D721Med (cell line): Measurements from ENCODE around the gene KPNA3.

Experiments used
- DNase-seq: peaks from one replicate; pipeline ENCODE4 v3.0.0; 2011; ENCODE audit warnings: low spot score; ENCODE audit not compliant: insufficient read length
- FAIRE-seq: peaks from 2 replicates; lab custom pipeline; 2011; peaks lifted over from hg19 to GRCh38; lab: Jason Lieb, UNC
- CTCF ChIP-seq: IDR thresholded peaks from 2 replicates; pipeline ENCODE4 v1.5.1; 2012; ENCODE audit warnings: mild to moderate bottlenecking, control low read depth; ENCODE audit not compliant: insufficient read depth; ENCODE audit errors: missing control alignments

The KPNA3 gene

GRCh38 chr13:49694446-49694845, 98.0 kb downstream of the KPNA3 start:
- FAIRE-seq, result no peak
- DNase-seq, result no peak
- no peak for TF ChIP-seq CTCF

- DNase-seq, result no peak
- no peak for TF ChIP-seq CTCF
- no peak for FAIRE-seq
Measured at GRCh38 chr13:49693877-49694276, 98.6 kb downstream of the KPNA3 start.

- TF ChIP-seq CTCF, result no peak
- FAIRE-seq, result no peak
- no peak for DNase-seq
Measured at GRCh38 chr13:49693191-49693733, 99.2 kb downstream of the KPNA3 start.

DNA sequence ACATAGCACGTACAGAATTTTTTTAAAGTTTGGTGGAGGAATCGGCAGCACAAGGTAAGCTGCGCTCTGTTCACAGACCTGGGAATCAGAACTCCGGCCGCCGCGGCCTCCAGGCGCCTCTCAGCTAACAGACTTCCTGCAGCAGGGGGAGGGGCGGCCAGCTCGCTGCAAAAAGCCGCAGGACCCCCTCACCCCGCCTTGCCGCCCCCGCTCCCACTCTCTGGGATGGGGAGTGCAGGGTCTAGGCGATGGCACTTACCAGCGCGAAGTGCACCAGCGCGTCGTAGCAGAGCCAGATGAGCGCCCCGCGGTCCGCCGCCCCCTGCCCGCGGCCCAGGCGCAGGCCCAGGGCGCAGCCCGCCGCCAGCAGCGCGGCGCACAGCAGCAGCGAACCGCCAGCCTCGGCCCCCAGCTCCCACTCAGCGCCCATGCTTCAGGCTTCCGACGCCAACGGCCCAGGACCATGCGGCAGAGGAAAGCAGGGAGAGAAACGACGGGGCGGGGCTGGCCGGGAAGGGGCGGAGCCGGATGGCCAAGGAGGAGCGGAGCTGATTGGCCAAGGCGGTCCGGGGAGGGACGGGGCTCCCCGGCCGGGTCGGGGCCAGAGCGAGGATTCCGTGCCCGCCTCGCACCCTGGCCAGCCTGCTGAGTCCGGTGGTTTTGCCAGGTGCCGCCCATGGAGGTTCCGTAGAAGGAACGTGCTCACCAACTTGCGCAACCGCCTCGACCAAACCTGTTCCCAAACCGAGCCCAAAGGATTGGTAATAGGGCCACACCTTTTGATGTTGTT, 101.3 kb downstream of the KPNA3 start, which contains the start of gene EBPL:
Gene EBPL (minus strand): TSS at position 492 of the 790 bp plus-strand sequence. CDS start 62 bp downstream, at position 430.
- DNase-seq, result peak; percentile 88
- no peak for FAIRE-seq
- TF ChIP-seq CTCF, result no peak

DNA sequence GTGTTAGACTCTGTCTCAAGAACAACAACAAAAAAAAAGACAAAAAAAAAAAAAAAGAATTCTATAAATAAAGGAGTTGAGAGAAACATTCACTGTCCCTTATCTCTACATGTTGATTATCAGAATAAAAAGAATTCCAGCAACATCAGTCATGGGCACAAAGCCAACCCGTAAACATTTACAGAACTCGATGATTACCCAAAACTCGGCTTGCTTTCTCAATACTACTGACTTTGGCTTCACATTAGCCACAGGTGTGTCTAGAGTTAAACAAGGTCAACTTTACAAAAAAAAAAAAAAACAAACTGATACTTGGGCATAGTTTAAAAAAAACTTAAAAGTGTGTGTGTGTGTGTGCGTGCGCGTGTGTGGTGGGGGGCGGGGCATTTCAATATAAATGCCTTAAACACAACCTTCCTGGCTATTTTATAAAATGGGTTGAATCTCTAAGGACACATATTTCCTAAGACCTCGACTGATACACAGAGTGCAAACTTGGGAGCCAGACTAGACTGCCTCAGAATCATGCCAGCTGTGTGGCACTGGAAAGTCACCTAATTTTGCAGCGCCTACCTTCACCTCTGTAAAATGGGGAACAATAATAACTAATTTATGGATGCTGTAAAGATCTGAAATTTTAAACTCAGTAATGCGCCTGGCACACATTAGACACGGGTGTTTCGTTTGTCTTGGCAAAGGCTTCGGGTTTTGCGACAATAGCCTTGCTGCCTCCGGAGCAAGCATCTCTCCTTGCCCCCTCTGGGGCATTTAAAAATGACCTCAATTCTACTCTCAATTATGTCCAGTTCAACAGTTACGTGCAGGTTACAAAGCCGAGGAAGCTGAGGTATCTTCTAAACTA, 102.1 kb downstream of the KPNA3 start:
- no peak for FAIRE-seq
- TF ChIP-seq CTCF, result no peak

DNA sequence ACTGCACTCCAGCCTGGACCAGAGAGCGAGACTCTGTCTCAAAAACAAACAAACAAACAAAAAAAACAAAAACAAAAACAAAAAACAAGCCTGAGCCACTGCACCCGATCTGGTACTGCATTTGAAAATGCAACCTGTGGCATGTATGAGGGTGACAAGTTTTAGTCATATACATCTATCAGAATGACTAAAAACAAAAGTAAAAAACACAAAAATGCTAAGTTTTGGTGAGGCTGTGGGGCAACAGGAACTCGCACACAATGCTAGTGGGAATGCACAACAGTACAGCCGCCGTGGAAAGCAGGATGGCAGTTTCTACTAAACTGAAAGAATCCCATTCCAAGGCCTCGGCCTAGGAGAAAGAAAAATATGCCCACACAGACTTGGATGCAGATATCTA, 109.0 kb downstream of the KPNA3 start:
- DNase-seq, result no peak
- no peak for FAIRE-seq
- no peak for TF ChIP-seq CTCF

More for the DNA sequence above, 102.1 kb downstream of the KPNA3 start:
- no peak for DNase-seq
